GM18861 (cell line): ENCODE results near the gene FITM2.
"Not testable (repeated sequence)": the region's sequence is repeated elsewhere in the genome, so short reads cannot be mapped to it uniquely, and the experiment has no call there.

Experiments
- ATAC-seq: cut with Tn5 transposase; IDR thresholded peaks from one replicate; pipeline ENCODE4 v1.9.1; 2021; ENCODE audit not compliant: unreplicated experiment

Gene FITM2, protein sequence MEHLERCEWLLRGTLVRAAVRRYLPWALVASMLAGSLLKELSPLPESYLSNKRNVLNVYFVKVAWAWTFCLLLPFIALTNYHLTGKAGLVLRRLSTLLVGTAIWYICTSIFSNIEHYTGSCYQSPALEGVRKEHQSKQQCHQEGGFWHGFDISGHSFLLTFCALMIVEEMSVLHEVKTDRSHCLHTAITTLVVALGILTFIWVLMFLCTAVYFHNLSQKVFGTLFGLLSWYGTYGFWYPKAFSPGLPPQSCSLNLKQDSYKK

DNA sequence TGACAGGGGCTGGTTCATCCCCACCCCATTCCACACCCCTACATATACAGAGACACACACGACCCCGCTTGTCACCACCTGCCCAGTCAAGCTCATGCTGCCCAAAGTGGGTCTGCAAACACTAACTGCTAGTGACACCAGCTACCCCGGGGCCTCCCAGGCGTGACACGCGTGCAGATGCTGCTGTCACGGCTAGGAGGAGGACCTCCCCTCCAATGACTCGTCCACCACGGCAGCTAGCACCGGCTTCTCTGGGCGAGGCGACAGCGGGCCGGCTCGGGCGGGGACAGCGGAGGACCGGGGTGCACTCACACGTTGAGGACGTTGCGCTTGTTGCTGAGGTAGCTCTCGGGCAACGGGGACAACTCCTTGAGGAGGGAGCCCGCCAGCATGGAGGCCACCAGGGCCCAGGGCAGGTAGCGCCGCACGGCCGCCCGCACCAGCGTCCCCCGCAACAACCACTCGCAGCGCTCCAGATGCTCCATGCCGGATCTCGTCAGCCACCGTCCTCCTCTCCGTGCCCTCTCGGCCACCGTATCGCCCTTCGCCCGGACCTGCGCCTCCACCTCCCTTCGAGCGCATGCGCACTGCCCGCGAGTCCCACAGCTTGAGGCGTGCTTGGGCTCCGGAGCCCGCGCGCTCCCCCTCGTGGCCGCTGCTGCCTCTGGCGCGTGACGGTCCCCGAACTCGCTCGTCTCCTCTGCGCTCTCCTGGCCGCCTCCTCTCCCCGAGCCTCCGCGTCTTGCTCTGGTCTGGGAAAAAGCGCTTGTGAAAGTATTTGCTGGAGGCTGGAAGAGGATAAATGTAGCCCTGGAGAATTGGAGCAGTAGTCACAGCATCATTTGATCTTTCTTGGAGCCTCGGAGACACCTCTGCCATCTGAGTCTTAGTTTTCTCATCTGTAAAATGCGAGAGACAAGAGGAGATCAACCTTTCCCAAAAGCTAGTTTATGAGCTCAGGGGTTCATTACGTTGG, at the start of gene FITM2:
Gene FITM2 (minus strand): TSS at position 539 of the 976 bp plus-strand sequence. CDS start 54 bp downstream, at position 485.
- peak; percentile 87 for ATAC-seq

DNA sequence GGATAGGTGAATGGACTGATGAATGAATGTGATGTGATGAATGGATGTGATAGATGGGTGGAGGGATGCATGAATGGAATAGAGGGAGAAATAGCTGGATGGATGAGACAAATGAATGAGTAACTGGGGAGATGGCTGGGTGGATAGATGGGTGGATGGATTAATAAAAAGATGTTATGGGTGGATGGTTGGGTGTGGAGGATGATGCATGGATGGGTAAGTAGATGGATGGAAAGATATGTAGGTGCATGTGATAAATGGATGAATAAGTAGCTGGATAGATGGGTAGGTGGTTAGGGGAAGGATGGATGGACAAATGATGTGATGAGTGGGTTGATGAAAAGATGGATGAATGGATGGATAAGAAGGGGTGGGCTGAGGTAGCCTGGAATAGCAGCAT, 49.2 kb upstream of the FITM2 start:
- no peak for ATAC-seq

DNA sequence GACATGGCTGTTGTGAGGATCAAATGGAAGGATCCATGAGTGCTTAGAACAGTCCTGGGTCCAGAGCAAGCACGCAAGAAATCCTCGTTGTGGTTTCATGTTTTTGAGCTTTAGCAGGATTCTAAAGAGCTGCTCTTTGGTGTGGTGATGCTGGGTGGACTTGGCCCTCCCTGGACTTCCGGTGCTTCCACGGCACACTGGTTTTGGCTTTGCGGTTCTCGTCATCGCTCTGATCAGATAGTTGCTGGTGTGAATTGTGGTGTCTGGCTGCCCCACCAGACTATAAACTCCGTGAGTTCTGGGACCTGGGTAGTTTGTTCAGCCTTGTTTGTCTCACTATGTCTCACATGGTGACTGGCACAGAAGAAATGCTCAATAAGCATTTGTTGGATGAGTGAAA, 47.8 kb upstream of the FITM2 start:
- ATAC-seq, result no peak

DNA sequence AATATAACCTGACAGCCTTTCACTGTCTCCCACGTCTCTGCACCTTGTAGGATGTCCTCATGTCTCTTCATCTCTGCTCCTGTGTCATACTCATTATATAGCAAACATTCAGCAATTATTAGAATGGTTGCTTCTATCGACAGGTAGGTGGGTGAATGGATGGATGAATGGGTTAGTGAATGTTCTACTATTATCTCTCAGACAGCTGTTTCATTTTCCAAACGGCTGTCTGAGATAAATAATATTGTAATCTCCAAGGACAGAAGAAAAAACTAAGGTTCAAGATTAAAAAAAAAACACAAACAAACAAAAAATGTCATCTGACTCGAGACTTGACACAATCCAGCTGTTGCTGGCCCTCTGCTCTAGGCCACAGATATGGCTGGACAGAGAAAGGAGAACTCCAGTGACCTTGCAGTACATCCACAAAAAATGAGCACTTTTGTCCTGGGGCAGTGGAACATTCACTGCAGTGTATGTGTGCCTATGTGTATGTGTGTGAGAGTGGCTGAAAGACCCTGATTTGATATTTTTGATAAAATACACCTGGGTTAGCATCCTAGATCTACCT, 46.6 kb upstream of the FITM2 start:
- no peak for ATAC-seq

DNA sequence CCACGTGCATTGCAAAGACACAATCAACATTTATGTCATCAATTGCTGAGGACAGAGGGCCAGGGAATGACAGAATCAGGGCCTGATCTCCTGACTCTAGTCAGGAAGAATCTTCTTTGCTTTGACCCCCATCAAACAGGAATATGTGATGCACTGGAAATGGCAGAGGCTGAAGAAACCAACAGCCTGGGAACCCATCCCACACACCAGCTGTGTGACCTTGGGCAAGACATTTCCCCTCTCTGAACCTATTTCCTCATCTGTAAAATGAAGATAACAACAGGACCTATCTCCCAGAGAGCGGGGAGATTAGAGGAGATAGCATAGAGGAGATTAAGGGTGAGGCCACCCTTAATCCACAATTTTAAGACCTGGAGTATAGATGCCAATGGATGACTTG, 46.0 kb upstream of the FITM2 start:
- no peak for ATAC-seq

DNA sequence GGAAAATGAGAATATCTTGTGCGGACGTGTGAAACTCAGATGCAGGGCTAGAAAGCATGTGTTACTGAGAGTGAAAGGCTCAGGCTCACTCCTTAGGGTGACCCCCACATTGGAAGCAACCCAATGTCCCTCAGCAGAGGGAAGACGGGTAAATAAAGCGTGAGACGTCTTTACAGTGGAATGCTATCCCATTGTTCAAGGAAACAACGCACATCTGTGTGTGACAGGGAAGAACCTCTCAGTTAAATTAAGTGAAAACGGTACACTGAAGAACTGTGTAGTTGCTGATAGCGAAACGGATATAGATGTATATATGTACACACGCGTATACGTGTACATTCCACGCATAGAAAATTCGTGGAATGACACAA, 45.3 kb upstream of the FITM2 start:
- no peak for ATAC-seq

DNA sequence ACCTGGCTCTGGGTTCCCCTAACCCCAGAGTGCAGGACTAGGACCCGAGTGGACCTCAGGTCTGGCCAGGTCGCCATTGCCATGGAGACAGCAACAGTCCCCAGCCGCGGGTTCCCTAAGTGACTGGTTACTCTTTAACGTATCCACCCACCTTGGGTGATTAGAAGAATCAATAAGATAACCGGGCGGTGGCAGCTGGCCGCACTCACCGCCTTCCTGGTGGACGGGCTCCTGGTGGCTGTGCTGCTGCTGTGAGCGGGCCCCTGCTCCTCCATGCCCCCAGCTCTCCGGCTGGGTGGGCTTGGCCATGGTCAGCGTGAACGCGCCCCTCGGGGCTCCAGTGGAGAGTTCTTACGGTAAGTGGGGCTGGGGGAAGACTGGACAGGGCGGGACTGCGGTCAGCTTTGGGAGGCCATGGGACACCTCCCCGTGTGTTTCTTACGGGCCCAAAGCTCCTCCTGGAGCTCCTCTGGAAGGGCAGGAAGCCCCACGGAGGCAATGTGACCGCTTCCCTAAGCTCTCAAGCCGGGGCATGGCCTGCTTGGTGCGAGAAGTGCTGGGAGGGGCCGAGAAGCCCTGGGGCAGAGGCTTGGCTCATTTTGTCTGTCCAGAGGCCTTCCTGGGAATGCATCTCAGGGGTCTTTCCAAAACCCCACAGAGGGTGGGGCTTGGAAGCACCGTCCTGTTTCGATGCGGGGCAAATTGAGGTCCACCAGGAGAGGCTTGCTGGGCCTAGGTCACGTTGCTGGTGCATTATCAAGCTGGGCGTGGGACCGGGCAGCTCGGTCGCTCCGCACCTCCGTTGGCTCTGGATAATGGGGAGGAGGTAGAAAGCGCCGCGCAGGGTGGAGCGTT, 44.7 kb upstream of the FITM2 start, which contains the start of gene HNF4A:
Gene HNF4A (plus strand): TSS at position 202 of the 855 bp plus-strand sequence. CDS start 106 bp downstream, at position 308.
- no peak for ATAC-seq

DNA sequence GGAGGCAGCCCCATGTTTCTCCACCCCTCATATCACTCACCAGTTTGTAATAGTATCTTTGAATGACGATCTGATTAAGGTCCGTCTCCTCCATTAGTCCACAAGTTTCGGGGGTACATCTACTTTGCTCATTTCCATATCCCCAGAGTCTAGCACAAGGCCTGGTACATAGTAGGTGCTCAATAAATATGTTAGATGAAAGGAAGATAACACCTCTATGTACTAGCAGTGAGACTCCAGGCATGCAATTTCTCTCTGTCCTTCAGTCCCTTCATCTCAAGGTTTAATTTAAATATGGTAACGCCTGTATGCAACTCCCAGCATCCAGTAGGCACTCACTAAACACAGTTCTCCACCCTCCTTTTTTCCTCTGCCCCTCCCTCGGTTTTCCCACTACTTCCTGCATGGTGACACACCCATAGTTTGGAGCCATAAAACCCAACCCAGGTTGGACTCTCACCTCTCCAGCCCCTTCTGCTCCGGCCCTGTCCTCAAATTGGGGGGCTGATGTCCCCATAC, 44.0 kb upstream of the FITM2 start:
- ATAC-seq, result no peak

DNA sequence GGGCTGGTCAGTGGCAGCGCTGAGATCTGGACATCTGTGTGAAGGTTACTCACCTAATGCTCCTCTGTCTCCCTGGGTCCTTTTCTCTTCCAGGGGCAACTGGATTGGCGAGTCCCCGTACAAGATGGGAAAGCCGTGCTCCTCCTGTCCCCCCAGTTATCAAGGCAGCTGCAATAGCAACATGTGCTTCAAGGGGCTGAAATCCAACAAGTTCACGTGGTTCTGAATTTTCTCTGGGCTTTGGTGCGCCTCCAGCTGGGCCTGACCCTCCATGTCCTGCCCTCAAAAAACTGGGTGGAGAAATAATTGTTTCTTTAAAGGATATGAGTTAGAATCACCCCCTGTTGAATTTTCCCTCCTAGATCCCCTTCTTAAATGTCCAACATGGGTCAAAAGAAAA, 39.6 kb upstream of the FITM2 start:
- no peak for ATAC-seq

DNA sequence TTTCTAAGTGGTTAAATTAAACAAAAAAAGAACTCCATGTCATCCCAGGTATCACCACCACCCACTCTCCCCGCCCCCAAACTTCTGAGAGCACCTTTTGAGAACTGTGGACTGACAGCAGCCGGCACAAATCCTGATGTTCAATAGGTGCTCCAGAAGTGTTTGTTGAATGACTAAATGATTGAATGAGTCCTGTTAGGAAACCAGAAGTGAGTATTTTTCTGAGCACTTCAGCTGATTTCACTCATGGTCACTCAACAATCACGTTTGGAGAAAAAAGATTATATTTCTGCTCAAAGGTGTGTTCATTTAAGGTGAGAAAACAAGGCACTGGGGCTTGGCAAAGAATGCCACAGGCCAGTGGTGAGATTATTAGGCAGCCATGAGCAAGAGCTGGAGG, 38.3 kb upstream of the FITM2 start:
- no peak for ATAC-seq

DNA sequence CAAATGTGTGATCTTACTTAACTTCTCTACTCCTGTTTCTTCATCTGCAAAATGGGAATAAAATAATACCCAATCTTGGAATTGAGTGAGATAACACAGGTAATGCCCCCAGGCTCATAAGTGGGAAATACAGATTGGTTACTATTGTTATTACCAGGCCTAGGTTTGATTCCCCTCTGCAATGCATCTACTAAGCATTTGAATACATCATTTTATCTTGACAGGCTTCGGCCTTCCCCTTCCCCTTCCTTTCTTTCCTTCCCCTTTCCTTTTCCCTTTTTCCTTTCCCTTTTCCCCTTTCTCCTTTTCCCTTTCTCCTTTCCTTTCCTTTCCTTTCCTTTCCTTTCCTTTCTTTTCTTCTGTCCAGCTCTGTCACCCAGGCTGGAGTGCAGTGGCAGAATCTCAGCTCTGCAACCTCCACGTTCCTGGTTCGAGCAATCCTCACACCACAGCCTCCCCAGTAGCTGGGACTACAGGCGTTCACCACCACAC, 37.2 kb upstream of the FITM2 start:
- ATAC-seq, result no peak

DNA sequence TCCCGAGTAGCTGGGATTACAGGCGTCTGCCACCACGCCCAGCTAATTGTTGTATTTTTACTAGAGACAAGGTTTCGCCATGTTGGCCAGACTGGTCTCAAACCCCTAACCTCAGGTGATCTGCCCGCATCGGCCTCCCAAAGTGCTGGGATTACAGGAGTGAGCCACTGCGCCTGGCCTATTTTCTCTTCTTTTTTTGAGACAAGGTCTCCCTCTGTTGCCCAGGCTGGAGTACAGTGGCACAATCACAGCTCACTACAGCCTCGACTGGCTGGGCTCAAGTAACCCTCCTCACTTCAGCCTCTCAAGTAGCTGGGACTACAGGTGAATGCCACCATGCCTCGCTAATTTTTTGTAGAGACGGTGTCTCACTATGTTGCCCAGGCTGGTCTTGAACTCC, 34.9 kb upstream of the FITM2 start:
- ATAC-seq, result not testable (repeated sequence)

DNA sequence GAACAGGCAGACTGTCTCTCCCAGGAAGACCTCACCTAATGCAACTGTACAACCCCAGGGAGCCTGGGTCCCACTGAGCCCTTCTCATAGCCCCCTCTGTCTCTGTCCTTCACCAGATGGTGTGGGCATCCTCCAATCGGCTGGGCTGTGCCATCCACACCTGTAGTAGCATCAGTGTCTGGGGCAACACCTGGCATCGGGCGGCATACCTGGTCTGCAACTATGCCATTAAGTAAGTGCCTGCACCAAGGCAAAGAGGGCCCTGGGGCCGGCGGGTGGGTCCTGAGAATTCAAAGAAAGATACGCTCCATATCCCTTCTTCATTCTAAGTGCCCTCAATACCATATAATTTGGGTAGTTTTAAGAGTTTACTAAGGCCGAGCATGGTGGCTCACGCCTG, 34.1 kb upstream of the FITM2 start:
- no peak for ATAC-seq

DNA sequence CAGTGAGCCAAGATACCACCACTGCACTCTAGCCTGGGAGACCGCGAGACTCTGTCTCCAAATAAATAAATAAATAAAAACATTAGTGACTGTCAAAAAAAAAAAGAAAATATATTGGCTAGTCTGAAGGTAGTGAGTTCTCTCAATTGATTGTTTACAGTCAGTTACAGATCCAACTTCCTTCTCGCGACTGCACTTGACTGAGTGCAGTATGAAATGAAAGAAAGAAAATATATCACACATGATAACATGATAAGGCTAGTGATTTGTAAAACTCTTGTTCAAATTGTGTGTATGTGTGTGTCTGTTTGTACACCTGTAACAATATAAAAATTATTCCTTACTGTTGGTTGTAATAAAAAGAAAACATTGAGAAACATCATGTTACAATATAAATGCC, 33.7 kb upstream of the FITM2 start:
- no peak for ATAC-seq

DNA sequence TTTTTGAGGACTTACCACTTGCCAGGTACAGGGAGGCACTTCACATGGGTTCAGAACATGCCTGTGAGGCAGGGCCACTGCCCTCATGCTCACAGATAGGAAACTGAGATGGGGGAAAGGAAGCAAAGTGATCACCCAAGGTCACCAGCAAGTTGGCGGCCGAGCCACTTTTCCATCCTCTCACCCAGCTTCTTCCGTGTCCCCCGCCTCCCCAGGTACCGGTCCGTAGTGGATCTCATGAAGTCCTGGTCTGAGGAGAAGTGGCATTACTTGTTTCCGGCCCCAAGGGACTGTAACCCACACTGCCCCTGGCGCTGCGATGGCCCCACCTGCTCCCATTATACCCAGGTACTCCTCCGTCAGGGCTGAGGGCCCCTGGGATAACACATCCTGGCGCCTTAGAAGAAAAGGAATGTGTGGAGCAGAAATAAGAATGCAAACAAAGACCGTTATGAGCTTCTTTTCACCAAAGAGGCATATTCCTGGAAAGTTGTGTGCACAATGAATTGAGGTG, 32.2 kb upstream of the FITM2 start:
- no peak for ATAC-seq

DNA sequence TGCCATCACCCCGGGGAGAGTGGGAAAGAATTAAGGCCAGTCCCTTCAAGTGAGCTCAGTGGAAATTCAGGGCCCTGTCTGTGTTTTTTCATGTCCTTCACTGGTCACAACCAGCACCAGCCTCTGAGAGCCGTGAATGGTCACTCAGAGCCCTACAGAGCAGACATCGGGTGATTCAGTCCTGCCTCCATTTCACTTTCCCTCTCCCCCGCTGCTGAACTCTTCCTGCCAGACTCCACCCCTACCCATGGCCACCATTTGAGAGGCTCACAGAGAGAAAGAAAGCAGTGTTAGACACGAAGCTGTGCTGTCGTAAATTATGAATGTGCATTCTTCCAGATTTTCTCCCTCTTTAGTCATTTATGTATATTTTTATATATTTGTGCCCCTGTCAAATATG, 31.2 kb upstream of the FITM2 start:
- ATAC-seq, result no peak

DNA sequence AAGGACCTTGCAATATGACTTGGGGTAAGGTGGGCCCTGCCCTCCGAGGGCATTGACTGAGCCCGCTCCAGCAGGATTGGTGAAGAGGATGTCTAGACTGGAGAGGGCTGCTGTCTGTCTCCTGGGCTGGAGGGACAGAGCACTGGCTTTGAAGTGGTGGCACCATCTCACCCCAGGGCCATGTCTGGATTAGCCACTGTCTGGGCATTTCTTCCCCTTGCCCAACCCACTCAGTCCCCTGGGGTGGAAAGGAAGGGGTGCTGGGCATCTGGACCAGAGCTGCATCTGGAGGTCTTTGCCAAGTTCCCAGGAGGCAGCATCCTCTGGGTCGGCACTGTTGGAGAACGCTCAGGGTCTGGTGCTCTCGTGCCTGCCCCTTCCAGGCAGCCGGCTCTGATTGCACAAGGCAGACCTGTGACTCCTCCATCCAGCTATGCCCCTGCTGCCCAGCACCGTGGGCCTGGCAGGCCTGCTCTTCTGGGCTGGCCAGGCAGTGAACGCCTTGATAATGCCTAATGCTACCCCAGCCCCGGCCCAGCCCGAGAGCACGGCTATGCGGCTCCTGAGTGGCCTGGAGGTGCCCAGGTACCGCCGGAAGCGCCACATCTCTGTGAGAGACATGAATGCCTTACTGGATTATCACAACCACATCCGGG, 25.9 kb upstream of the FITM2 start, which contains the start of gene R3HDML:
Gene R3HDML (plus strand): TSS at position 319 of the 656 bp plus-strand sequence. CDS start 115 bp downstream, at position 434.
- ATAC-seq, result no peak

DNA sequence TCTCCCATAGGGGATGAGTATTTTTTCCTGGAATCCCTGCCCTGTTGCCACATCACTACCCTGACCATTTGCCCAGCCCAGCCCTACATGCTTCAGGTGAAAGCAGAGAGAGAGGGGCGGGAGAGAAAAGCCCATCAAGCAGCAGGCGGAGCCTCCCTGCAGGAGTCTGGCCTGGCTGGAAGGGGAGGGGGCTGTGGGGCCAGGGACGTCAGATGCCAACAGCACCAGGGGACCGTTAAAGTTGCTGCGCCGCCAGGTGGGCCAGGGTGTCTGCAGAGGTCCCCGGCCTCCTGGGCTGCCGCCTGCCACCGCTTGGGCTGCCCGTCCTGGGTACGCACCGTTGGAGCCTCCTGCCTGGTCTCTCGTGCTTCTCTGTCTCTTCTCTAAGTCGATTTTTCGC, 25.1 kb upstream of the FITM2 start:
- ATAC-seq, result no peak

DNA sequence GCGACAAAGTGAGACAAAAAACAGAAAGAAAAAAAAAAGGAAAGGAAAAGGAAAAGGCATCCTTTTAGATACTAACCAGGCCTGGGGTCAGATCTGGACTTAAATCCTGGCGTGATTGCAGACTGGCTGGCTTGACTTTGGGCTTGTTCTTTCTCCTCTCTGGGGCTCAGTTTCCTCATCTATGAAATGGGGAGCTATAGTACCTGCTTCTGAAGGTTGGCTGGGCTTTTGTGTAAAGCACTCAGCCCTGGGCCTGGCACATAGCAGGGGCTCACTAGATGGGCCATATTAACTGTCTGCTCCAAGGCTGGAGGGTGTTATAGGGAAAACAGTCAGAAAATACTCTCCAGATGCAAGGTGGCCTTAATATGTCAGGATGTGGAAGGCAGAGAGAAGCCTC, 24.7 kb upstream of the FITM2 start:
- no peak for ATAC-seq

DNA sequence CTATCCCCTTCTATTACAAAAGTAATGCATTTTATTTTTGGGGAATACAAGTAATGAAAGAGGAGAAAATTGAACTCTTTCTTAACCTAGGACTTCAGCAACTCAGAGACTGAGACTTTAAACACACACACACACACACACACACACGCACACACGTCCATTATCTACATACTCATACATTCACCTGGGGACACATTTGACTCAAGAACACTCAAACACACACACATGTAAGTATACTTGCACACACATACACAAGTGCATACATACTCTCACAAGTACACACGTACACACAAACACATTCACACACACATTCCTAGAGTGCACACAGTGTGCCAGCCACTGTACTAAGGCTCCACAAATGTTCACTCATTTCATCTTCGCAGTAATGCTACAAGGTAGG, 23.7 kb upstream of the FITM2 start:
- ATAC-seq, result no peak
